Smooth muscle cell (in vitro differentiated cells): Measurements from ENCODE around the gene EVX2. TPM values are rescaled to one million over a fixed set of nuclear protein-coding genes. Genes with fewer than 3 reads are reported as not detected.

Source experiments
- DNase-seq: peaks from one replicate; lab custom pipeline; 2025; ENCODE audit not compliant: unreplicated experiment; lab: John Stamatoyannopoulos, UW
- H2AFZ ChIP-seq: fragments of 200-600 bp; sonication (generic); 2 replicates; pipeline ENCODE4 v1.6.0; 2016; ENCODE audit warnings: antibody characterized with exemption, low read depth, mild to moderate bottlenecking
- H3F3A ChIP-seq: fragments of 200-600 bp; sonication (generic); 2 replicates; pipeline ENCODE4 v1.6.0; 2017; ENCODE audit warnings: antibody characterized with exemption, low read depth
- H3K27ac ChIP-seq: fragments of 200-600 bp; sonication (generic); 2 replicates; pipeline ENCODE4 v1.5.1; 2016; ENCODE audit warnings: low read depth, mild to moderate bottlenecking
- H3K27me3 ChIP-seq: fragments of 200-600 bp; sonication (generic); 2 replicates; pipeline ENCODE4 v1.6.1; 2016; ENCODE audit warnings: low read depth, mild to moderate bottlenecking
- H3K36me3 ChIP-seq: fragments of 200-600 bp; sonication (generic); 2 replicates; pipeline ENCODE4 v1.5.1; 2016; ENCODE audit warnings: low read depth
- H3K4me1 ChIP-seq: fragments of 200-600 bp; sonication (generic); 2 replicates; pipeline ENCODE4 v1.5.1; 2016; ENCODE audit warnings: low read depth
- H3K4me2 ChIP-seq: fragments of 200-600 bp; sonication (generic); 2 replicates; pipeline ENCODE4 v1.6.0; 2016; ENCODE audit warnings: mild to moderate bottlenecking
- H3K4me3 ChIP-seq: fragments of 200-600 bp; sonication (generic); 2 replicates; pipeline ENCODE4 v1.5.1; 2016; ENCODE audit warnings: mild to moderate bottlenecking
- H3K79me2 ChIP-seq: fragments of 200-600 bp; sonication (generic); 2 replicates; pipeline ENCODE4 v1.6.0; 2016; ENCODE audit warnings: low read depth, mild to moderate bottlenecking
- H3K9ac ChIP-seq: fragments of 200-600 bp; sonication (generic); 2 replicates; pipeline ENCODE4 v1.6.0; 2016; ENCODE audit warnings: low read depth
- H3K9me3 ChIP-seq: fragments of 200-600 bp; sonication (generic); replicated peaks from 2 replicates; pipeline ENCODE4 v1.5.1; 2016; ENCODE audit warnings: low read depth
- H4K20me1 ChIP-seq: fragments of 200-600 bp; sonication (generic); 2 replicates; pipeline ENCODE4 v1.6.0; 2016; ENCODE audit warnings: low read depth
- WGBS: methylation state at CpG from one replicate; pipeline ENCODE4 v1.1.7; 2016; ENCODE audit warnings: low lambda C conversion rate; 5-methylcytosine and 5-hydroxymethylcytosine counted together
- polyA plus RNA-seq: library from polyadenylated mRNA; unstranded; fragments of >200 nt; fragmentation: Nextera tagmentation; extraction: Ambion mirVana; gene quantifications from 2 replicates; pipeline ENCODE4 v1.2.1, GENCODE V29; 2016
- total RNA-seq: library from RNA; depleted of rRNA; stranded (reverse); fragments of >200 nt; gene quantifications from 2 replicates; pipeline ENCODE4 v1.2.3, GENCODE V29; 2014
- TF ChIP-seq, protein P1 (sequence below): fragments of 200-600 bp; sonication (generic); IDR thresholded peaks from 2 replicates; pipeline ENCODE4 v1.5.1; 2017; ENCODE audit warnings: borderline replicate concordance, mild to moderate bottlenecking, antibody characterized with exemption; ENCODE audit not compliant: insufficient read depth, poor library complexity, severe bottlenecking

EVX2 gene
- total and polyA plus RNA-seq, 2 experiments from 2014 or later = 0.04 TPM; not detected in 1

DNA sequence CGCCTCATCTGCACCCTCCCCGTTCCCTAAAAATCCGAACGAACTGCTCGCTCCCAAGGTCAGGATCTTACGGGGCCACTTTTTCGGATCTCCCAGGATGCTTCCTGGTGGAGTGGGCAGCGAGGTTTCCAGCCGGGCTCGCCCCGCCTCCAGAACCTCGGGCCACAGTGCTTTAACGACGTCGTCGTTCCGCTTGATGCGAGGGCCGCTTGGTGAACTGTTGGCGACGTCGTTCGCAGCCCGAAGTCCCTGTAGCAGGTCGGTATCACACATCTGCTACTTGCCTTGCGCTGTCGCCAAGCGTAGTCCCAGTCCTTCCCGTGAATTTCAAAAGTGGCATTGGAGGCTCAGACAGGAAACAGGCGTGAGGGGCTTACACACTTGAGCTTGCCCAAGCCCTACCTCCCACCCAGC lies 15.3 kb downstream of the EVX2 start:
- H3K36me3 ChIP-seq = no peaks in the 10 kb centered on the region
- no peak overlapping the region for H3K9ac ChIP-seq
- peaks cover 15% of the 10 kb centered on the region for H3K4me1 ChIP-seq
- H4K20me1 ChIP-seq = no peaks in the 10 kb centered on the region
- 11% methylated on average over 30 of the region's 30 CpGs for WGBS
- no peaks in the 10 kb centered on the region for H3K9me3 ChIP-seq
- H3K4me2 ChIP-seq = peak overlapping the region; percentile 84
- no peak for DNase-seq
- no peaks in the 10 kb centered on the region for H3K79me2 ChIP-seq
- no peak overlapping the region for H3K4me3 ChIP-seq
- H3K27ac ChIP-seq = no peak overlapping the region
- H3F3A ChIP-seq = no peaks in the 10 kb centered on the region
- TF ChIP-seq, protein P1, sequence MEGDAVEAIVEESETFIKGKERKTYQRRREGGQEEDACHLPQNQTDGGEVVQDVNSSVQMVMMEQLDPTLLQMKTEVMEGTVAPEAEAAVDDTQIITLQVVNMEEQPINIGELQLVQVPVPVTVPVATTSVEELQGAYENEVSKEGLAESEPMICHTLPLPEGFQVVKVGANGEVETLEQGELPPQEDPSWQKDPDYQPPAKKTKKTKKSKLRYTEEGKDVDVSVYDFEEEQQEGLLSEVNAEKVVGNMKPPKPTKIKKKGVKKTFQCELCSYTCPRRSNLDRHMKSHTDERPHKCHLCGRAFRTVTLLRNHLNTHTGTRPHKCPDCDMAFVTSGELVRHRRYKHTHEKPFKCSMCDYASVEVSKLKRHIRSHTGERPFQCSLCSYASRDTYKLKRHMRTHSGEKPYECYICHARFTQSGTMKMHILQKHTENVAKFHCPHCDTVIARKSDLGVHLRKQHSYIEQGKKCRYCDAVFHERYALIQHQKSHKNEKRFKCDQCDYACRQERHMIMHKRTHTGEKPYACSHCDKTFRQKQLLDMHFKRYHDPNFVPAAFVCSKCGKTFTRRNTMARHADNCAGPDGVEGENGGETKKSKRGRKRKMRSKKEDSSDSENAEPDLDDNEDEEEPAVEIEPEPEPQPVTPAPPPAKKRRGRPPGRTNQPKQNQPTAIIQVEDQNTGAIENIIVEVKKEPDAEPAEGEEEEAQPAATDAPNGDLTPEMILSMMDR = no peak
- no peak overlapping the region for H2AFZ ChIP-seq
- peaks cover 99% of the 10 kb centered on the region for H3K27me3 ChIP-seq

DNA sequence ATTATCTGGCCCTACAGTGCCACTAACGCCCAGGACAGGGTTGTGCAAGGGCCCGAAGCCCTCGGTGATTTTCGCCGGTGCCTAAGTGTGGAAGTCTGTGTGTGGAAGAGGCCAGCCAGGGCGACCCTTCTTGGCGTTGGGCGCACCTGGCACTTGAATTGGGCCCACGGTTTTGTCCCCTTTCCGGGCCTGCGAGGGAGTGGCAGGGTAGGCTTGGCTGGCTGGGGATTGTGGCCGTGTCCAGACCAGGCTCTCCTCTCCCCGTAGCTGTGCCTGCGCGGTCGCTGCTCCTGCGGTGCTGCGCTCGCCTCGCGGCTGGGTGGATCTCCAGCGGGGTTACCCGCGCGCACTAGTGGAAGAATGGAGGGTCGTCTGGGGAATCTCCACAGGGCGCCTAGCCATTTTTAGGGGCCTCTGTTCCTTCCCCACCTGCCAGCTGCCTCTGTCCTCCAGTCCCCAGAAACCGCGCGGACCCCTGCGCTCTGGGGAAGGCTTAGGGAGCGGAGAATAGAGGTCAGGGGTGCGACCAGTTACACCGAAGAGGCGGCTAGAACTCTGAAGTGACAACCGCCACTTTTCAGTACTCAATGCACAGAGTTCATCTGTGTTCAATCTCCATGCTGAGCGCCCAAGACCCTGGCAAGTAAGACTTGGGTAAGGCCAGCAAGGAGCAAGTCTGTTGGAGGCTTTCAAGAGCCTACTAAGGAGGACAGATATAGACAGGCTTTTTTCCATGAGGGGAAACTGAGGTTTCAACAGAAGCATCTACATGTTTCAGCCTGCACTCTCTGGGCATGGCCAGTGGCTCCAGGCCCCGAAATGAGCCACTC lies 16.0 kb downstream of the EVX2 start:
- Histone ChIP-seq H3K4me2 (peak overlapping the region; percentile 84), H3K27me3 (peaks cover 99% of the 10 kb centered on the region), H3K36me3 (no peaks in the 10 kb centered on the region), H3K4me3 (peak overlapping the region; percentile 37), H2AFZ (peak overlapping the region; percentile 50), H3K27ac (no peak overlapping the region), H3K79me2 (no peaks in the 10 kb centered on the region), H3K9me3 (no peaks in the 10 kb centered on the region), H3F3A (no peaks in the 10 kb centered on the region), H3K9ac (no peak overlapping the region), H3K4me1 (peaks cover 15% of the 10 kb centered on the region), H4K20me1 (no peaks in the 10 kb centered on the region)
- WGBS = 22% methylated on average over 38 of the region's 38 CpGs
- no peak for DNase-seq
- TF ChIP-seq, protein P1 = no peak

DNA sequence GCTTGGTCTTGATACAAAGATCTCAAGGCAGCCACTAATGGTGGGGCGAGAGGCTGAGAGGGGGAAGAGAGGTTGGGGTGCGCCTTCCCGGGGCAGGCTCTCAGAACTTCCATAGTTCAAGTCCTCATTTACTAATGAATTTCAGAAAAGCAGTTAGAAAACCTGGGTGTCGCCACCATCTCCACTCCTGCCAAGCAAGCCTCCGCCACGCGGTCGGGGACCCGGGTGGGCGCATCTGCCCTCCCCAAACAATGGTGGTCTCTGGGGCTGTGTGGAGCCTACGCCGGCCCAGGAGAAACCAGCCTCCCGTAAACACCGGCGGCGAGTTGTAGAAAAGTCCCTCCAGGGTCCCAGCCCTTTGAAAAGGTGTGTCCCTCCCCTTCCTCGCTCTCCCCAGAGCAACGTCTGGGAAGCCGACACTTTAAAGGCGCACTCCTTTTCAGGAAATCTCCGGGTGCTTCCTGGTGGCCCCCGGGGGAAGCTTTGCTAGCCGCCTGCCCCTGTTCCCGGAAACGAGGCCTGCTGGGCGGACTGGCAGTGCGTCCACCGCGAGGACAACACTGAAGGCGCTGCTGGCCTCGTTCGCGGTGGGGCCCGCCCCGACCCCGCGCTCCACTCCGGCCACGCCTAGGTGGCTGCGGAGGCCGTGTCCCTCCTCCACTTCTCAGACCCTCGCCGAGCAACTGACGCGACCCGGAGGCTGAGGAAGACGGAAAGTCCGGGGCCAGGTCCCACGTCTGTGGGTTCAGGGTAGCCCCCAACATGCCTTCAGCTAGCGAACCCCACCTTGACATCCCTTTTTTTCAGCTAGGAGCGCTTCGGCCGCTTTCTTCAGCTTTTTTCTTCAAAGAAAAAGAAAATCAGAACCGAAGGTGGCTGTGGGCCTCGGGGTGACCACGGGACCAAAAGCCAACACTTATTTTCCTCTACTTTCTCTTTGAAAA lies 16.8 kb downstream of the EVX2 start:
- Histone ChIP-seq H3K27ac (no peak overlapping the region), H3K9ac (no peak overlapping the region), H3K36me3 (no peaks in the 10 kb centered on the region), H3K4me3 (peak overlapping the region; percentile 37), H2AFZ (peak overlapping the region; percentile 50), H3K9me3 (no peaks in the 10 kb centered on the region), H4K20me1 (no peaks in the 10 kb centered on the region), H3K4me2 (peak overlapping the region; percentile 84), H3K27me3 (peaks cover 99% of the 10 kb centered on the region), H3F3A (no peaks in the 10 kb centered on the region), H3K79me2 (no peaks in the 10 kb centered on the region), H3K4me1 (peaks cover 15% of the 10 kb centered on the region)
- 28% methylated on average over 51 of the region's 56 CpGs for WGBS
- no peak for DNase-seq
- TF ChIP-seq, protein P1 = no peak
